HG03108 (cell line): ENCODE results near the gene PHC2.
A peak's percentile ranks its signal among the peaks of the same experiment; 100 is the strongest.

Source experiments
- ATAC-seq: cut with Tn5 transposase; IDR thresholded peaks from one replicate; pipeline ENCODE4 v1.9.1; 2021; ENCODE audit warnings: moderate library complexity; ENCODE audit not compliant: unreplicated experiment

Gene PHC2

DNA sequence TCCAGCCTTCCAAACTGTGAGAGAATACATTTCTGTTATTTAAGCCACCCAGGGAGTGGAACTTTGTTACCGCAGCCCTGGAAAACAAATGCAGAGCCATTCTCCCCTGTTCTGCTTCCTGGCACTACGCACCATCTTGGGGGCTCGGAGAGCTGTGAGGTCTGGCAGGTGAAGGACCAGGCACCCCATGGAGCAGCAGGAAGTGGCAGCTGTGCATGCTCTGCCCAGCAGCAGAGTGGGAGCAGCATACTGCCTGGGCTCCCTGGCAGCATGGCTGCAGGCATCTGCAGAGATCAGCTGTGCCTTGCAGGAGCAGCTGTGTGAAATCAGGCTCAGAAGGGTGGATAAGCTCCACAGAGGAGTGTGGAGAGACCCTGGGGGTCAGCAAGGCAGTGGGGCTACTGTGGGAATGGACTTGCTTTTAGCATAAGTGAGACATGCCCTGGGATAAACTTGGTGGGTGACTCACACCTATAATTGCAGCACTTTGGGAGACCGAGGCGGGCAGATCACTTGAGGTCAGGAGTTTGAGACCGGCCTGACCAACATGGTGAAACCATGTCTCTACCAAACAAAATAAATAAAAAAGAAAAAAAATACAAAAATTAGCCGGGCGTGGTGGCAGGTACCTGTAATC is 23.9 kb upstream of the PHC2 start:
- ATAC-seq, result no peak

DNA sequence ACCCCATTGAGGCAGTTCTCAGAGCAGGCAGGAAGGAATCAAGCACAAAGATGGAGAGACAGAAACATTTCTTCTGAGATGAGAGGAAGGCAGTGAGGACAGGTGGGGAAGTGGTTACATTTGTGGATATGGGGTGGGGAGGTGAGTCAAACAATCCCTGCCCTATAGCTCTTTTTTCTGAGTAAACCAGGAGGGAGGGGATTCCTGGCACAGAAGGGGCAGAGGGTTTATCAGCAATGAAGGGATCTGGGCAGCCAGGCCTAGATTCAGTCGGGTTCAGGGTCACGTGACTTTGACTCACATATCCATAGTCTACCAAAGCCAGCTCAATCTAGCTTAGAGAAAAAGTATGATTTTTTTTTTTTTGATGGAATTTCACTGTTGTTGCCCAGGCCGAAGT is 15.7 kb upstream of the PHC2 start:
- no peak for ATAC-seq

DNA sequence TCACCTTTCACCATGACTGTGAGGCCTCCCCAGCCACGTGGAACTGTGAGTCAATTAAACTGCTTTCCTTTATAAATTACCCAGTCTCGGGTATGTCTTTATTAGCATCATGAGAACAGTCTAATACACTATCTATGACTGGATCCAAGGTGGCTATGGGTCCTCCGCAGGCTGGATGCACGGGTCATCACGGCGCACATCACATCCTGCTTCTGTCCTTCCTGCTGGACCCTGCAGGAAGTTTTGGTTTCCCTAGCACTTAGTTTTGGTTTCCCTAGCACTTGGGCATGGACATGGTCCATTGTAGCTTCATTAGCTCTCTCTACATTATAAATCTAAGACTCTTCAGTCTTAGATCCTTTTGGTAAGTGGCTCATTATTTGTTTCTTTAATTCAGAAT is 14.2 kb upstream of the PHC2 start:
- no peak for ATAC-seq

- no peak for ATAC-seq
These were observed 12.8 kb upstream of the PHC2 start for GRCh38 chr1:33443705-33444180.

DNA sequence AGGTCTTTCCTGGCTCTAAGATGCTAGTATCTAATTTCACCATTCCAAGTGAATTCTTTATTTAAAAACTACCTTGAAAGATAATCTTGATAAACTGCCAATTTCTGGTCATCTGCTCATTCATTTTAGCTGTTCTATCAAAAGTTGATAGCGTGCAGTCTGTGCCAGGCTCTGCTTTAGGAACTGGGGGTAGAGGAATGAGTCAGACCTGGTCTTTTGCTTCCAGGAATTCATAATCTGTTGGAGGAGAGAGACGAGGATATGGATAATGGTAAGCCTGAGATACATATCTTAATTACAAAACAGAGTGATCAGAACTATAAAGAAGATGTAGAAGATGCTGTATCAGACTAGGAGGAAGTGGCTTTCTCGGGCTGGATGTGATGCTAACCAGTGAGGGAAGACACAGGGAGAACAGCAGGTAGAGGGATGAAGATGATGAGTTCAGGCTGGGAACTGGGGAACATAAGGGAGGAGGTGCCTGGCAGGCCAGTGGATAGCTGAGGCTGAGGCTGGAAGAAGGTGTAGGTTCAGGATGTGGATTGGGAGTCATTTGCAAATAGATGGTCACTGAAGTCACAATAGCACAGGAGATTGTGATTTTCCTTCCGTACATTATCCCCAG is 12.3 kb upstream of the PHC2 start:
- ATAC-seq, result no peak

GRCh38 chr1:33442141-33442540 is 11.2 kb upstream of the PHC2 start:
- no peak for ATAC-seq

DNA sequence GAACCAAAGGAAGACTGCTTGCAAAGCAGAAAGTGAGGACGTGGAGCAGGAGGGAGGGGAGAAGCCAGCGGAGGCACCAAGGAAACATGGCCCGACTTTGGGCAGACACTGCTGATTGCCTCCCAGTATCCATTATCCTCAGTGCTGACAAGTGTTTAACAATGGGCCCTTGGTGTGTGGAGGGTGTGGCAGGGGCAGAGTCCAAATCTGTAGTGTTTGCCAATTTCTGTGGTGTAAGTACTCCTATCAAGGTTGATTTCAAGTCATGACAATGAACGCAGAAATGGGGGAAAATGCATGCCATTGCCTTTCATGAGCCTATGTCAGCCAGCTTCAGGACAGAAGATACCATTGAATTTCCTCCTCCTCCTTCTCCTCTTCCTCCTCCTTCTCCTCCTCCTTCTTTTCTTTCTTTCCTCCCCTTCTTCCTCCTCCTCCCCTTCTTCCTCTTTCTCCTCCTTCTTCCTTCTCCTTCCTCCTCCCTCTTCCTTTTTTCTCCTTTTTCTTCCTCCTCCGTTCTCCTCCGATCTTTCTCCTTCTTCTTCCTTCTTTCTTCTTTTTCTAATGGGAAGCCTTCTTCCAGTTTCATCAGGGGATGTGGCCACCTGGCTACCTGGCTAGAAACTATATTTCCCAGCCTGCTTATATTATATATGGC is 10.3 kb upstream of the PHC2 start:
- no peak for ATAC-seq

DNA sequence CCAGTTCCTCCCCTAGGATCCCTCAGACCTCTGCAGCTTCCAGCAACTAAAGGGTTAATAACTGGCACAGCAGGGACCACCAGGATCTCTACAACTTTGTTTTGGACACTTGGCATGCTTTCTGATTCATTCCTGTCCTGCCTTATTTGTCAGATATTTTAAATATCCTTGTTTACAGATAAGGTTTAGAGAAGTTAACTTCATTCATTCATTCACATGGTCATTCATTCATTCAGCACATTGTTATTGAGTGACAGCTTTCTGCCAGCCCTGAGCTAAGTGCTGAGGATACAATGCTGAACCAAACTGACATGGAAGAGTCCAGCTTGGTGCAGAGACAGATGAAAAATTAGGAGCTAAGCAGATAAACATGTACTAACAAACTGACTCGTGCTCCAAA is 8.8 kb upstream of the PHC2 start:
- ATAC-seq, result no peak

- ATAC-seq, result no peak
These were observed 7.7 kb upstream of the PHC2 start for GRCh38 chr1:33438364-33439160.

GRCh38 chr1:33436557-33437285 is 5.8 kb upstream of the PHC2 start:
- no peak for ATAC-seq

DNA sequence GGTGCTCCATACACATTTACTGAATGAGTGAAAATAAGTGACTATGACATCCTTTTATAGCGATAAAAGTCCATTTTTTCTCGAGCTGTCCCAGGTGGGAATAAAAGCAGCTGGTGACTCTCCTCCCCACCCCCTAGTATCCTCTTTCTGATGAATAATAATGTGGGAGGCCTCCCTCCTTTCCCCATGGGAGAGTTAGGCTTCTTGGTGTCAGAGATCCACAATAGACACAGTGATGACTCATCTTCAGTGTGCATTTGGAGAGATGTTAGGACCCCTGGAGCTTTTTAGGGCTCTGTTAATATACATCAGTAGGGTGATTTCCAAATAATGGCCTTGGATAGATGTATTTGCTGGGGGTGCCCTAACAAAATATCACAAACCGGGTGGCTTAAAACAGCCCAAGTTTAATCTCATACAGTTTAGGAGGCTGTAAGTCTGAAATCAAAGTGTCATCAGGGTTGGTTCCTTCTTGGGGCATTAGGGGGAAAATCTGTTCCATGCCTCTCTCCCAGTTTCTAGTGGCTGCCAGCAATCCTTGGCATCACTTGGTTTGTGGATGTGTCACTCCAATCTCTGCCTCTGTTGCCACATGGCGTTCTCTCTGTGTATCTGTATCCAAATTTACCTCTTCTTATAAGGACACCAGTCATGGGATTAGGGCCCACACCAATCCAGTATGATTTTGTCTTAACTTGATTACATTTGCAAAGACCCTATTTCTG is 4.4 kb upstream of the PHC2 start:
- no peak for ATAC-seq

- no peak for ATAC-seq
These were observed 3.5 kb upstream of the PHC2 start for GRCh38 chr1:33434363-33434750.

- ATAC-seq, result no peak
These were observed 2.8 kb upstream of the PHC2 start for GRCh38 chr1:33433509-33434362.

DNA sequence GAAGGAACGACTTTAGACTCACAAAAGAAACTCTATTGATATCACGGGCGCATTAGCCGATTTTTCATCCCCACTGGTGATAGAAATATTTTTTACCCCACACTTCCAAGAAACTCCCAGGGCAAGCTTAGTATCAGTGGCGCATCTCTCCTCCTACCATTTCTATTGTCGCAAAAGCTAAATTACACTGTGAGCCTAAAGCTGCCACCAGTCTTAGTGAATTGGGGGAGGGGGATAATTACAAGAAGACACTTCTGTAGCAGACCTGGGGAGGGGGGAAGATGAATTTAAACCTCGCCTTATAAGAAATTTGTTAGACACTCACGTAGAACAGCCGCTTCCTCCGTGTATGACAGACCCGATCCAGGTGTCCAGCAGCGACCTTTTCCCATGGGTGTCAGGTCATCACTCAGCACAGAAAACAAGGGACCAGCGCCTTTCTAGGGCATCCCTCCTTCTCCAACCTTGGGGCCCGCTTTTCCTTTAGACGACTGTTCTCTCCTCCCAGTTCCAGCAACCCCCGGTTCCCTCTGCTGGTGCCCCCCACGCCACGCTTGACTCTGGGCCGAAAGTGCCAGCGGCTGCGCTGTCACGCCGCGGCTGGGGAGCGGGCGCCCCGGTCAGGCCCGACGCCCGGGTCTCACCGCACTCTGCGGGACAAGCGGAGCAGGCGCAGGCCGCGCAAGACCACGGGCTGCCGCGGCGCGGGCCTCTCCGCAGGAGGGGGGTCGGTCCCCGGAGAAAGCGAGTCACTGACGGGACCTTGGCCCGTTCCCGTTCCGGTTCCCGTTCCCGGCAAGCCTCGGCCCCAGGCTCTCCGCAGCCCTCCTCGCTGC is 821 bp downstream of the PHC2 start:
- ATAC-seq, result peak; percentile 7

GRCh38 chr1:33429332-33429731 is 1.6 kb downstream of the PHC2 start:
- ATAC-seq, result no peak

DNA sequence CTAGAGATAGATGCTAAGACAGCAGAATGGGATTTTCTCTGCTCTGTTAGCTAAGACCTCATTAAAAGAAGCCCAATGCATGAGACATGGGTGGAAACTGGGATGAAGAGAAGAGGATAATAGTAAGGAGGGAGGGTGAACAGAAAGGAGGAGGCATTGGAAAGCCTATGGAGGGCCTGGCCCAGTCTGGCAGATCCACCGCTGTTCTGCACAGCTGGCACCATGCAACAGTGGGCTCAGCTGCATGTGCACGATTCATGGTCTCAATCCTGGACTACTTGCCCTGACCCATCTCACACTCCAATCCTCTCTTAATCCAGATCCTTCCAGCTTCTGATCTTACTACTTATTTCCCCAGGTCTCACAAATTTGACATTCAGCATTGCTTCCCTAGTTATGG is 2.2 kb downstream of the PHC2 start:
- ATAC-seq, result no peak

DNA sequence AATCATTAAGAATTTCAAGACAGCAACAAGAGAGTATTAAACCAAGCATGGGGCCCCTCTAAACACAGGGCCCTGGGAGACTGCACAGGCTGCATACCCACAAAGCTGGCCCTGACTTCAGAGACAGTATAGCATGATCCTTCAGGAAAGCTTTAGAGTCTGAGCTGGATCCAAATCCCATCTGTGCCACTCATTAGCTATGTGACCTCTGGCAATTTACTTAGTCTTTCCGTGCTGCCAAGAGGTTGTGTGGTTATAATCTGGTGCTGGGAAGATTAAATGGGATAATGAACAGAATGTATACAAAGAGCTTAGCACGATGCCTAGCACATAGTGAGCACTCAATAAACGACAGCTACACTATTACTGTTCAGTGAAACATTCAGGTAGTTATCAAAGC is 4.0 kb downstream of the PHC2 start:
- ATAC-seq, result no peak

- no peak for ATAC-seq
These were observed 5.0 kb downstream of the PHC2 start for GRCh38 chr1:33425900-33426299.
